HCT116 (cell line): ENCODE data around the gene NR2C2. TPM values are rescaled to one million over a fixed set of nuclear protein-coding genes. Genes with fewer than 3 reads are reported as not detected.

Source experiments
- ATAC-seq: fragments of 200-7000 bp; cut with Tn5 transposase; 2 replicates; pipeline ENCODE4 v1.9.1; 2020; ENCODE audit warnings: mild to moderate bottlenecking, moderate library complexity
- BruUV-seq: library from RNA; stranded (reverse); fragments of 400-500 nt; replicated peaks from 2 replicates; lab custom pipeline; 2021; lab: Mats Ljungman, UMichigan
- CTCF ChIA-PET: fragments of 300-600 bp; sonication (Branson Sonifier 250); formaldehyde crosslinking; loops from one replicate; lab custom pipeline; 2021; ENCODE audit warnings: antibody characterized with exemption; lab: Charles Lee
- POLR2A ChIA-PET: fragments of 300-600, 350-600 bp; sonication (Branson Sonifier 250); formaldehyde crosslinking; loops from one replicate; lab custom pipeline; 2021; ENCODE audit warnings: antibody characterized with exemption; lab: Charles Lee
- RAD21 ChIA-PET, 2 experiments: fragments of 300-600 bp; sonication (Branson Sonifier 250); formaldehyde crosslinking; loops; one replicate each; lab custom pipeline; 2023; ENCODE audit warnings: low total read pairs in 2 of 2; ENCODE audit not compliant: uncharacterized antibody in 2 of 2, unreplicated experiment in 2 of 2, low non-redundant PET in 1 of 2; lab: Charles Lee
- DNase-seq: peaks from one replicate; pipeline ENCODE4 v3.0.0-alpha.2; 2010; ENCODE audit warnings: low read depth, low spot score
- H2AFZ ChIP-seq: fragments of 200-600 bp; shearing (Covaris generic), sonication (generic); 2 replicates; pipeline ENCODE4 v1.6.1; 2017; ENCODE audit warnings: low read depth, mixed run types, mixed read lengths, antibody characterized with exemption, low read length; ENCODE audit not compliant: poor library complexity, severe bottlenecking
- H3K27ac ChIP-seq: 2 replicates; pipeline ENCODE4 v1.5.1; 2012; ENCODE audit warnings: low read depth, low read length
- H3K27me3 ChIP-seq: fragments of 200-600 bp; sonication (generic); 2 replicates; pipeline ENCODE4 v1.6.1; 2016; ENCODE audit warnings: mixed run types, low read length, mixed read lengths; ENCODE audit not compliant: insufficient read depth
- H3K36me3 ChIP-seq, 2 experiments: fragments of 200-500 bp in 1 of 2; fragments of 200-600 bp in 1 of 2; sonication (Bioruptor generic) in 1 of 2; sonication (generic) in 1 of 2; 2 replicates each; pipeline versions ENCODE4 v1.5.1 to v1.6.1; 2014 to 2016; ENCODE audit warnings: low read length in 2 of 2, inconsistent platforms in 1 of 2, mixed read lengths in 1 of 2, mixed run types in 1 of 2; ENCODE audit not compliant: insufficient read depth in 2 of 2, control insufficient read depth in 1 of 2
- H3K4me1 ChIP-seq, 2 experiments: fragments of 200-600 bp in 1 of 2; sonication (generic) in 1 of 2; 2 replicates each; pipeline versions ENCODE4 v1.5.1 to v1.6.1; 2012 to 2017; ENCODE audit warnings: low read length in 2 of 2, inconsistent platforms in 1 of 2, mild to moderate bottlenecking in 1 of 2, mixed read lengths in 1 of 2, mixed run types in 1 of 2, moderate library complexity in 1 of 2; ENCODE audit not compliant: insufficient read depth in 2 of 2, control insufficient read depth in 1 of 2
- H3K4me2 ChIP-seq: fragments of 200-600 bp; sonication (generic); 2 replicates; pipeline ENCODE4 v1.6.1; 2017; ENCODE audit warnings: mixed run types, low read length, mixed read lengths
- H3K4me3 ChIP-seq, 2 experiments: fragments of 200-600 bp in 1 of 2; sonication (generic) in 1 of 2; replicated peaks in 1 of 2; 2 replicates each; pipeline ENCODE4 v1.5.1; 2011 to 2016; ENCODE audit warnings: low read length in 2 of 2, control low read depth in 1 of 2, low read depth in 1 of 2, mild to moderate bottlenecking in 1 of 2, mixed read lengths in 1 of 2, mixed run types in 1 of 2
- H3K79me2 ChIP-seq: fragments of 200-600 bp; sonication (generic); 2 replicates; pipeline ENCODE4 v1.6.1; 2017; ENCODE audit warnings: mild to moderate bottlenecking, mixed run types, low read length, moderate library complexity, mixed read lengths; ENCODE audit not compliant: insufficient read depth
- H3K9ac ChIP-seq: fragments of 200-600 bp; sonication (generic); 2 replicates; pipeline ENCODE4 v1.6.1; 2016; ENCODE audit warnings: low read length, mixed read lengths
- H3K9me2 ChIP-seq: fragments of 200-600 bp; sonication (generic), shearing (Covaris generic); 2 replicates; pipeline ENCODE4 v1.6.1; 2017; ENCODE audit warnings: mixed run types, mild to moderate bottlenecking, moderate library complexity; ENCODE audit not compliant: insufficient read depth
- H3K9me3 ChIP-seq, 2 experiments: fragments of 200-500 bp in 1 of 2; fragments of 200-600 bp in 1 of 2; sonication (Bioruptor generic) in 1 of 2; sonication (generic) in 1 of 2; 2 replicates each; pipeline ENCODE4 v1.6.1; 2014 to 2017; ENCODE audit warnings: low read length in 2 of 2, mixed read lengths in 2 of 2, inconsistent platforms in 1 of 2, low read depth in 1 of 2, mild to moderate bottlenecking in 1 of 2, mixed run types in 1 of 2, moderate library complexity in 1 of 2; ENCODE audit not compliant: control insufficient read depth in 1 of 2, insufficient read depth in 1 of 2
- H4K20me1 ChIP-seq: fragments of 200-600 bp; sonication (generic), shearing (Covaris generic); 2 replicates; pipeline ENCODE4 v1.6.1; 2017; ENCODE audit warnings: mixed run types, mild to moderate bottlenecking, moderate library complexity; ENCODE audit not compliant: insufficient read depth
- CBX3 ChIP-seq: IDR thresholded peaks from 2 replicates; pipeline ENCODE4 v1.6.1; 2012; ENCODE audit warnings: low read depth
- EGR1 ChIP-seq: IDR thresholded peaks from 2 replicates; pipeline ENCODE4 v1.6.1; 2012; ENCODE audit warnings: low read depth
- ELF1 ChIP-seq: IDR thresholded peaks from 2 replicates; pipeline ENCODE4 v1.6.1; 2012; ENCODE audit warnings: low read depth, borderline replicate concordance
- EZH2 ChIP-seq: fragments of 200-600 bp; sonication (generic); IDR thresholded peaks from 2 replicates; pipeline ENCODE4 v1.6.1; 2017; ENCODE audit warnings: antibody characterized with exemption, mixed run types
- EZH2phosphoT487 ChIP-seq: fragments of 200-600 bp; IDR thresholded peaks from 2 replicates; pipeline ENCODE4 v1.6.1; 2018; ENCODE audit warnings: antibody characterized with exemption, borderline replicate concordance
- FOSL1 ChIP-seq: IDR thresholded peaks from 2 replicates; pipeline ENCODE4 v1.6.1; 2012; ENCODE audit warnings: low read depth
- JUND ChIP-seq: IDR thresholded peaks from 2 replicates; pipeline ENCODE4 v1.6.1; 2012
- POLR2A ChIP-seq: IDR thresholded peaks from 2 replicates; pipeline ENCODE4 v1.7.0; 2011; ENCODE audit warnings: borderline replicate concordance; ENCODE audit not compliant: insufficient read depth, insufficient read length; ENCODE audit errors: extremely low read depth
- POLR2AphosphoS5 ChIP-seq: IDR thresholded peaks from 2 replicates; pipeline ENCODE4 v1.6.1; 2011; ENCODE audit warnings: mild to moderate bottlenecking, low read depth, low read length, moderate library complexity
- RAD21 ChIP-seq: IDR thresholded peaks from 2 replicates; pipeline ENCODE4 v1.6.1; 2012; ENCODE audit warnings: low read depth, mild to moderate bottlenecking
- SIN3A ChIP-seq: IDR thresholded peaks from 2 replicates; pipeline ENCODE4 v1.6.1; 2012; ENCODE audit warnings: low read depth
- SP1 ChIP-seq: IDR thresholded peaks from 2 replicates; pipeline ENCODE4 v1.6.1; 2012; ENCODE audit warnings: low read depth
- YY1 ChIP-seq: IDR thresholded peaks from 2 replicates; pipeline ENCODE4 v1.6.1; 2011; ENCODE audit warnings: low read length, low read depth, moderate library complexity, mild to moderate bottlenecking; ENCODE audit not compliant: insufficient replicate concordance; ENCODE audit errors: extremely low read depth
- ZFX ChIP-seq: fragments of 450-650 bp; IDR thresholded peaks from 2 replicates; pipeline ENCODE4 v1.6.1; 2017
- ZNF274 ChIP-seq: fragments of 200-500 bp; sonication (Bioruptor generic); IDR thresholded peaks from 2 replicates; pipeline ENCODE4 v1.6.1; 2014; ENCODE audit warnings: mild to moderate bottlenecking, low read depth, low read length, inconsistent platforms
- intact Hi-C: fragments of 100-400 bp; cut with micrococcal nuclease; formaldehyde crosslinking; loops from 2 replicates; pipeline ENCODE4 v1.10.0; 2022
- total RNA-seq: library from RNA; stranded (reverse); gene quantifications from one replicate; pipeline ENCODE4 v1.2.1, GENCODE V29; 2021; ENCODE audit not compliant: unreplicated experiment
- TF ChIP-seq, protein P1 (sequence below): IDR thresholded peaks from 2 replicates; pipeline ENCODE4 v1.6.1; 2012; ENCODE audit warnings: low read depth
- TF ChIP-seq, protein P2 (sequence below): IDR thresholded peaks from 2 replicates; pipeline ENCODE4 v1.6.1; 2012
- TF ChIP-seq, protein P3 (sequence below): IDR thresholded peaks from 2 replicates; pipeline ENCODE4 v1.6.1; 2012
- TF ChIP-seq, protein P4 (sequence below): IDR thresholded peaks from 2 replicates; pipeline ENCODE4 v1.6.1; 2011; ENCODE audit warnings: mild to moderate bottlenecking, low read length, moderate library complexity; ENCODE audit not compliant: insufficient replicate concordance; ENCODE audit errors: extremely low read depth
- TF ChIP-seq, protein P5 (sequence below), 3 experiments: fragments of 200-600 bp in 1 of 3; sonication (generic) in 1 of 3; IDR thresholded peaks in 2 of 3; conservative IDR thresholded peaks in 1 of 3; 2 replicates each; pipeline ENCODE4 v1.5.1; 2012 to 2017; ENCODE audit warnings: low read depth in 2 of 3, low read length in 2 of 3, antibody characterized with exemption in 1 of 3, borderline replicate concordance in 1 of 3, control low read depth in 1 of 3, mild to moderate bottlenecking in 1 of 3, mixed read lengths in 1 of 3, mixed run types in 1 of 3, moderate library complexity in 1 of 3; ENCODE audit not compliant: insufficient read depth in 1 of 3

Gene NR2C2
- total RNA-seq, 1 experiment from 2014 or later: 45.0 TPM

DNA sequence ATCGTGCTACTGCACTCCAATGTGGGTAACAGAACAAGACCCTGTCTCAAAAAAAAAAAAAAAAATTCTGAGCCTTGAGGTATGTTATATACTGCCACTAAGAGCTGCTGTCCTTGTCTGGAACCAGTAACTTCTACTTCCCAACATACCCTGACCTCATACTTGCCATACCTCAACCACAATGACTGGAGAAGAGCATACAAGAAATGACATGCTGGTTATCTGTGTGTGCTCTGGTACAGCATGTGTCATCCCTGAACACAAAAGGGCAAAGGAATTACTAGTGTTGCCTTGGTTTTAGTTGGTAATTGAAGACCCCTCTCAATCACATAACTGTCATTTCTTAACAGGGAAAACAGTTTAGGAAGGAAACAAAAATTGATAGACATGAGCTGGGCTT lies 63.3 kb downstream of the NR2C2 start (continued):
- TF ChIP-seq, protein P1, sequence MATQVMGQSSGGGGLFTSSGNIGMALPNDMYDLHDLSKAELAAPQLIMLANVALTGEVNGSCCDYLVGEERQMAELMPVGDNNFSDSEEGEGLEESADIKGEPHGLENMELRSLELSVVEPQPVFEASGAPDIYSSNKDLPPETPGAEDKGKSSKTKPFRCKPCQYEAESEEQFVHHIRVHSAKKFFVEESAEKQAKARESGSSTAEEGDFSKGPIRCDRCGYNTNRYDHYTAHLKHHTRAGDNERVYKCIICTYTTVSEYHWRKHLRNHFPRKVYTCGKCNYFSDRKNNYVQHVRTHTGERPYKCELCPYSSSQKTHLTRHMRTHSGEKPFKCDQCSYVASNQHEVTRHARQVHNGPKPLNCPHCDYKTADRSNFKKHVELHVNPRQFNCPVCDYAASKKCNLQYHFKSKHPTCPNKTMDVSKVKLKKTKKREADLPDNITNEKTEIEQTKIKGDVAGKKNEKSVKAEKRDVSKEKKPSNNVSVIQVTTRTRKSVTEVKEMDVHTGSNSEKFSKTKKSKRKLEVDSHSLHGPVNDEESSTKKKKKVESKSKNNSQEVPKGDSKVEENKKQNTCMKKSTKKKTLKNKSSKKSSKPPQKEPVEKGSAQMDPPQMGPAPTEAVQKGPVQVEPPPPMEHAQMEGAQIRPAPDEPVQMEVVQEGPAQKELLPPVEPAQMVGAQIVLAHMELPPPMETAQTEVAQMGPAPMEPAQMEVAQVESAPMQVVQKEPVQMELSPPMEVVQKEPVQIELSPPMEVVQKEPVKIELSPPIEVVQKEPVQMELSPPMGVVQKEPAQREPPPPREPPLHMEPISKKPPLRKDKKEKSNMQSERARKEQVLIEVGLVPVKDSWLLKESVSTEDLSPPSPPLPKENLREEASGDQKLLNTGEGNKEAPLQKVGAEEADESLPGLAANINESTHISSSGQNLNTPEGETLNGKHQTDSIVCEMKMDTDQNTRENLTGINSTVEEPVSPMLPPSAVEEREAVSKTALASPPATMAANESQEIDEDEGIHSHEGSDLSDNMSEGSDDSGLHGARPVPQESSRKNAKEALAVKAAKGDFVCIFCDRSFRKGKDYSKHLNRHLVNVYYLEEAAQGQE: no peak

DNA sequence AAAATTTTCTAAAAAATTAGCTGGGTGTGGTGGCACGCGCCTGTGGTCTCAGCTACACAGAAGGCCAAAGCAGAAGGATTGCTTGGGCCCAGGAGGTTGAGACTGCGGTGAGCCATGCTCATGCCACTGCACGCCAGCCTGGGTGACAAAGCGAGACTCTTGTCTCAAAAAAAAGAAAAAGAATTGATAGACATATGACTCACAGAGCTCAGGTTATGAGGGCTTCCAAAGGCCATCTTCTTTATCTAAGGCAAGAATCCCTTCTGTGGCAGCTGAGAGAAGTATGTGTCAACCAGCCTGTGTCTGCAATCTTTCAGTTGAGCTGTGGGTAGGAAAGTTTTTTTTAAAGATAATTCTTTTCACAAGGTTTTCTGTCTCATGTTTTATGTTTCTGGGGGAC lies 63.8 kb downstream of the NR2C2 start:
- intact Hi-C loops: no loop called here
- ATAC-seq (no peak), DNase-seq (no peak)
- ChIA-PET POLR2A (no interaction called here), CTCF (no interaction called here), RAD21 (no interaction called here)
- no peaks in the 10 kb centered on the region for H3K9me3 ChIP-seq
- H3K79me2 ChIP-seq: no peaks in the 10 kb centered on the region
- H3K36me3 ChIP-seq: peaks cover 14 to 20% of the 10 kb centered on the region in 2 experiments; a peak in 3 of 4 replicates
- BruUV-seq: no TSS peak
- H3K9me2 ChIP-seq: no peaks in the 10 kb centered on the region
- no peak overlapping the region for H3K4me2 ChIP-seq
- no peak overlapping the region for H3K4me3 ChIP-seq
- H4K20me1 ChIP-seq: no peaks in the 10 kb centered on the region
- no peak overlapping the region for H3K9ac ChIP-seq
- no peak overlapping the region for H2AFZ ChIP-seq
- H3K27me3 ChIP-seq: no peaks in the 10 kb centered on the region
- H3K27ac ChIP-seq: no peak overlapping the region
- no peaks in the 10 kb centered on the region for H3K4me1 ChIP-seq
- TF ChIP-seq, protein P2, sequence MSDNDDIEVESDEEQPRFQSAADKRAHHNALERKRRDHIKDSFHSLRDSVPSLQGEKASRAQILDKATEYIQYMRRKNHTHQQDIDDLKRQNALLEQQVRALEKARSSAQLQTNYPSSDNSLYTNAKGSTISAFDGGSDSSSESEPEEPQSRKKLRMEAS: no peak
- no peak for TF ChIP-seq FOSL1
- no peak for TF ChIP-seq YY1
- TF ChIP-seq POLR2AphosphoS5: no peak
- TF ChIP-seq, protein P3, sequence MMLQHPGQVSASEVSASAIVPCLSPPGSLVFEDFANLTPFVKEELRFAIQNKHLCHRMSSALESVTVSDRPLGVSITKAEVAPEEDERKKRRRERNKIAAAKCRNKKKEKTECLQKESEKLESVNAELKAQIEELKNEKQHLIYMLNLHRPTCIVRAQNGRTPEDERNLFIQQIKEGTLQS: no peak
- no peak for TF ChIP-seq ZNF274
- no peak for TF ChIP-seq POLR2A
- TF ChIP-seq, protein P4, sequence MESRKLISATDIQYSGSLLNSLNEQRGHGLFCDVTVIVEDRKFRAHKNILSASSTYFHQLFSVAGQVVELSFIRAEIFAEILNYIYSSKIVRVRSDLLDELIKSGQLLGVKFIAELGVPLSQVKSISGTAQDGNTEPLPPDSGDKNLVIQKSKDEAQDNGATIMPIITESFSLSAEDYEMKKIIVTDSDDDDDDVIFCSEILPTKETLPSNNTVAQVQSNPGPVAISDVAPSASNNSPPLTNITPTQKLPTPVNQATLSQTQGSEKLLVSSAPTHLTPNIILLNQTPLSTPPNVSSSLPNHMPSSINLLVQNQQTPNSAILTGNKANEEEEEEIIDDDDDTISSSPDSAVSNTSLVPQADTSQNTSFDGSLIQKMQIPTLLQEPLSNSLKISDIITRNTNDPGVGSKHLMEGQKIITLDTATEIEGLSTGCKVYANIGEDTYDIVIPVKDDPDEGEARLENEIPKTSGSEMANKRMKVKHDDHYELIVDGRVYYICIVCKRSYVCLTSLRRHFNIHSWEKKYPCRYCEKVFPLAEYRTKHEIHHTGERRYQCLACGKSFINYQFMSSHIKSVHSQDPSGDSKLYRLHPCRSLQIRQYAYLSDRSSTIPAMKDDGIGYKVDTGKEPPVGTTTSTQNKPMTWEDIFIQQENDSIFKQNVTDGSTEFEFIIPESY: no peak
- no peak for TF ChIP-seq RAD21
- no peak for TF ChIP-seq ELF1
- TF ChIP-seq, protein P5, sequence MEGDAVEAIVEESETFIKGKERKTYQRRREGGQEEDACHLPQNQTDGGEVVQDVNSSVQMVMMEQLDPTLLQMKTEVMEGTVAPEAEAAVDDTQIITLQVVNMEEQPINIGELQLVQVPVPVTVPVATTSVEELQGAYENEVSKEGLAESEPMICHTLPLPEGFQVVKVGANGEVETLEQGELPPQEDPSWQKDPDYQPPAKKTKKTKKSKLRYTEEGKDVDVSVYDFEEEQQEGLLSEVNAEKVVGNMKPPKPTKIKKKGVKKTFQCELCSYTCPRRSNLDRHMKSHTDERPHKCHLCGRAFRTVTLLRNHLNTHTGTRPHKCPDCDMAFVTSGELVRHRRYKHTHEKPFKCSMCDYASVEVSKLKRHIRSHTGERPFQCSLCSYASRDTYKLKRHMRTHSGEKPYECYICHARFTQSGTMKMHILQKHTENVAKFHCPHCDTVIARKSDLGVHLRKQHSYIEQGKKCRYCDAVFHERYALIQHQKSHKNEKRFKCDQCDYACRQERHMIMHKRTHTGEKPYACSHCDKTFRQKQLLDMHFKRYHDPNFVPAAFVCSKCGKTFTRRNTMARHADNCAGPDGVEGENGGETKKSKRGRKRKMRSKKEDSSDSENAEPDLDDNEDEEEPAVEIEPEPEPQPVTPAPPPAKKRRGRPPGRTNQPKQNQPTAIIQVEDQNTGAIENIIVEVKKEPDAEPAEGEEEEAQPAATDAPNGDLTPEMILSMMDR (IDR thresholded peaks at IDR 0.05 in 2 of 3, conservative IDR thresholded peaks at IDR 0.05 in 1 of 3; ENCODE audit: borderline replicate concordance in 1 of 3, insufficient read depth in 1 of 3, low read depth in 2 of 3, low read length in 2 of 3): no peak
- no peak for TF ChIP-seq EZH2
- no peak for TF ChIP-seq CBX3
- no peak for TF ChIP-seq EZH2phosphoT487
- no peak for TF ChIP-seq SIN3A
- no peak for TF ChIP-seq EGR1
- no peak for TF ChIP-seq SP1
- TF ChIP-seq JUND: no peak
- no peak for TF ChIP-seq ZFX
